K562 (cell line): ENCODE results near the gene CYP2W1. TPM values are rescaled to one million over a fixed set of nuclear protein-coding genes. Genes with fewer than 3 reads are reported as not detected.

Experiments used
- ATAC-seq: fragments of 200-7000 bp; cut with Tn5 transposase; 3 replicates; pipeline ENCODE4 v1.9.1; 2020; ENCODE audit warnings: moderate library complexity
- BruUV-seq: library from RNA; stranded (reverse); fragments of 400-500 nt; replicated peaks from 2 replicates; lab custom pipeline; 2021; lab: Mats Ljungman, UMichigan
- CTCF ChIA-PET: fragments of 300-600 bp; formaldehyde crosslinking; extraction: SDS; loops from one replicate; lab custom pipeline; 2021; ENCODE audit warnings: low intra/inter-chr PET ratio; lab: Yijun Ruan, JAX
- POLR2A ChIA-PET: fragments of 300-600, 350-650 bp; sonication (Branson Sonifier 250); formaldehyde crosslinking; extraction: SDS; loops from one replicate; lab custom pipeline; 2021; ENCODE audit warnings: antibody characterized with exemption, inconsistent platforms; lab: Yijun Ruan, JAX
- DNase-seq, 4 experiments: peaks; one replicate each; pipeline versions ENCODE4 v3.0.0 to v3.0.0-alpha.2; 2011 to 2018; ENCODE audit warnings: low spot score in 3 of 4, mixed read lengths in 3 of 4; ENCODE audit errors: extremely low read depth in 1 of 4
- FAIRE-seq: peaks from 2 replicates; lab custom pipeline; 2011; peaks lifted over from hg19 to GRCh38; lab: Jason Lieb, UNC
- H2AFZ ChIP-seq: 2 replicates; pipeline ENCODE4 v1.6.0; 2011; ENCODE audit warnings: low read depth, low read length, control low read depth, inconsistent platforms
- H3K27ac ChIP-seq: fragments of 200-600 bp; 3 replicates; pipeline ENCODE4 v1.8.0; 2011; ENCODE audit warnings: low read depth, mild to moderate bottlenecking, control low read depth, inconsistent platforms, low read length, moderate library complexity, mixed read lengths; ENCODE audit errors: extremely low read depth
- H3K27me3 ChIP-seq, 2 experiments: fragments of 300-600 bp in 1 of 2; 2 replicates in 1 of 2; 3 replicates in 1 of 2; pipeline versions ENCODE4 v1.6.0 to v1.8.0; 2011; ENCODE audit warnings: inconsistent platforms in 2 of 2, low read length in 2 of 2, mild to moderate bottlenecking in 1 of 2, mixed read lengths in 1 of 2, moderate library complexity in 1 of 2; ENCODE audit not compliant: control insufficient read depth in 2 of 2, insufficient read depth in 2 of 2
- H3K36me3 ChIP-seq: fragments of 300-600 bp; 3 replicates; pipeline ENCODE4 v1.8.0; 2011; ENCODE audit warnings: mild to moderate bottlenecking, low read length, inconsistent platforms; ENCODE audit not compliant: control insufficient read depth, insufficient read depth
- H3K4me1 ChIP-seq, 2 experiments: fragments of 200-600 bp in 1 of 2; replicated peaks in 1 of 2; 2 replicates in 1 of 2; 3 replicates in 1 of 2; pipeline versions ENCODE4 v1.5.1 to v1.8.0; 2011; ENCODE audit warnings: inconsistent platforms in 2 of 2, low read length in 2 of 2, mild to moderate bottlenecking in 1 of 2, mixed read lengths in 1 of 2, moderate library complexity in 1 of 2; ENCODE audit not compliant: control insufficient read depth in 2 of 2, insufficient read depth in 2 of 2
- H3K4me2 ChIP-seq: 2 replicates; pipeline ENCODE4 v1.6.1; 2011; ENCODE audit warnings: low read length, control low read depth, inconsistent platforms, mixed read lengths; ENCODE audit not compliant: insufficient read depth
- H3K4me3 ChIP-seq: fragments of 200-600 bp; sonication (generic), shearing (Covaris generic); 2 replicates; pipeline ENCODE4 v1.5.1; 2016; ENCODE audit warnings: control low read depth, inconsistent platforms
- H3K79me2 ChIP-seq: fragments of 200-600 bp; 3 replicates; pipeline ENCODE4 v1.8.0; 2011; ENCODE audit warnings: low read length, inconsistent platforms; ENCODE audit not compliant: control insufficient read depth, insufficient read depth
- H3K9ac ChIP-seq, 2 experiments: 2 replicates each; pipeline versions ENCODE4 v1.6.0 to v1.6.1; 2011; ENCODE audit warnings: low read depth in 2 of 2, low read length in 2 of 2, control low read depth in 1 of 2, inconsistent platforms in 1 of 2, mild to moderate bottlenecking in 1 of 2, mixed read lengths in 1 of 2; ENCODE audit not compliant: insufficient read depth in 1 of 2
- H3K9me1 ChIP-seq: one replicate; pipeline ENCODE4 v1.6.0; 2011; ENCODE audit warnings: inconsistent platforms, mild to moderate bottlenecking, low read length, moderate library complexity; ENCODE audit not compliant: control insufficient read depth, insufficient read depth
- H3K9me3 ChIP-seq: replicated peaks from 2 replicates; pipeline ENCODE4 v1.5.1; 2011; ENCODE audit warnings: low read depth, low read length, inconsistent platforms; ENCODE audit not compliant: control insufficient read depth, insufficient read depth
- H4K20me1 ChIP-seq: replicated peaks from 2 replicates; pipeline ENCODE4 v1.6.1; 2011; ENCODE audit warnings: low read length, inconsistent platforms, mixed read lengths; ENCODE audit not compliant: control insufficient read depth, insufficient read depth
- CBX3 ChIP-seq, 2 experiments: IDR thresholded peaks; 1 replicate in 1 of 2; 2 replicates in 1 of 2; pipeline ENCODE4 v1.6.1; 2012; ENCODE audit warnings: inconsistent platforms in 2 of 2, low read length in 2 of 2, borderline replicate concordance in 1 of 2, control low read depth in 1 of 2
- ESRRB ChIP-seq: fragments of 250-450 bp; sonication (Bioruptor Pico); IDR thresholded peaks from 2 replicates; pipeline ENCODE4 v1.5.0; 2020; ENCODE audit warnings: mild to moderate bottlenecking, moderate library complexity, borderline replicate concordance
- MEIS2 ChIP-seq: fragments of 450-650 bp; IDR thresholded peaks from 2 replicates; pipeline ENCODE4 v1.6.1; 2014; ENCODE audit warnings: mild to moderate bottlenecking; ENCODE audit not compliant: partially characterized antibody
- SUPT5H ChIP-seq: fragments of 450-650 bp; IDR thresholded peaks from 2 replicates; pipeline ENCODE4 v1.6.1; 2016
- ZNF324 ChIP-seq: fragments of 250-450 bp; sonication (Bioruptor Pico); IDR thresholded peaks from 2 replicates; pipeline ENCODE4 v1.4.0; 2020; ENCODE audit warnings: mild to moderate bottlenecking
- WGBS: fragments of 100-300 bp; shearing (Covaris generic); methylation state at CpG from one replicate; pipeline ENCODE4 v1.1.6; 2016; ENCODE audit warnings: low coverage, mixed read lengths; ENCODE audit not compliant: insufficient coverage; ENCODE audit errors: missing lambda C conversion rate; 5-methylcytosine and 5-hydroxymethylcytosine counted together
- in situ Hi-C: fragments of 300-500 bp; cut with MboI; formaldehyde crosslinking; loops from 4 replicates; pipeline ENCODE4 v1.15.0; 2018; ENCODE audit warnings: inconsistent platforms, mixed read lengths
- intact Hi-C: fragments of 100-400 bp; cut with micrococcal nuclease; formaldehyde crosslinking; loops from 2 replicates; pipeline ENCODE4 v1.14.2; 2022
- polyA plus RNA-seq, 8 experiments: library from polyadenylated mRNA; depleted of rRNA in 4 of 8; stranded (reverse) in 5 of 8; unstranded in 3 of 8; fragments of >200 nt; fragmentation: Nextera tagmentation in 2 of 8; fragmentation: Illumina TruSeq in 1 of 8; extraction: Ambion mirVana in 2 of 8; extraction: Trizol in 1 of 8; gene quantifications; 2 replicates each; pipeline versions ENCODE4 v1.2.1 to v1.2.3, GENCODE V29; 2011 to 2014; ENCODE audit warnings: inconsistent platforms in 1 of 8, missing spikeins in 1 of 8
- total RNA-seq, 7 experiments: library from RNA; depleted of rRNA in 6 of 7; stranded (reverse); fragments of >200 nt in 6 of 7; fragmentation: Illumina TruSeq in 2 of 7; extraction: Trizol in 2 of 7; gene quantifications; 2 replicates each; pipeline versions ENCODE4 v1.2.1 to v1.2.3, GENCODE V29; 2011 to 2021; ENCODE audit warnings: low replicate concordance in 1 of 7
- TF ChIP-seq, protein P1 (sequence below), 2 experiments: IDR thresholded peaks in 1 of 2; conservative IDR thresholded peaks in 1 of 2; 2 replicates each; pipeline ENCODE4 v1.6.1; 2016; ENCODE audit warnings: low read depth in 2 of 2, mild to moderate bottlenecking in 1 of 2, missing compliant biosample characterization in 1 of 2, missing genetic modification characterization in 1 of 2, moderate library complexity in 1 of 2
- TF ChIP-seq, protein P2 (sequence below): fragments of 450-650 bp; IDR thresholded peaks from 2 replicates; pipeline ENCODE4 v1.6.1; 2016
- TF ChIP-seq, protein P3 (sequence below), 2 experiments: fragments of 450-650 bp; conservative IDR thresholded peaks; 2 replicates each; pipeline ENCODE4 v1.6.1; 2017; ENCODE audit warnings: mild to moderate bottlenecking in 2 of 2, moderate library complexity in 2 of 2

CYP2W1 gene
- total and polyA plus RNA-seq, 9 of the 15 experiments (the other 6 are each of a cell fraction or from before 2014, with no cell fraction given): not detected

DNA sequence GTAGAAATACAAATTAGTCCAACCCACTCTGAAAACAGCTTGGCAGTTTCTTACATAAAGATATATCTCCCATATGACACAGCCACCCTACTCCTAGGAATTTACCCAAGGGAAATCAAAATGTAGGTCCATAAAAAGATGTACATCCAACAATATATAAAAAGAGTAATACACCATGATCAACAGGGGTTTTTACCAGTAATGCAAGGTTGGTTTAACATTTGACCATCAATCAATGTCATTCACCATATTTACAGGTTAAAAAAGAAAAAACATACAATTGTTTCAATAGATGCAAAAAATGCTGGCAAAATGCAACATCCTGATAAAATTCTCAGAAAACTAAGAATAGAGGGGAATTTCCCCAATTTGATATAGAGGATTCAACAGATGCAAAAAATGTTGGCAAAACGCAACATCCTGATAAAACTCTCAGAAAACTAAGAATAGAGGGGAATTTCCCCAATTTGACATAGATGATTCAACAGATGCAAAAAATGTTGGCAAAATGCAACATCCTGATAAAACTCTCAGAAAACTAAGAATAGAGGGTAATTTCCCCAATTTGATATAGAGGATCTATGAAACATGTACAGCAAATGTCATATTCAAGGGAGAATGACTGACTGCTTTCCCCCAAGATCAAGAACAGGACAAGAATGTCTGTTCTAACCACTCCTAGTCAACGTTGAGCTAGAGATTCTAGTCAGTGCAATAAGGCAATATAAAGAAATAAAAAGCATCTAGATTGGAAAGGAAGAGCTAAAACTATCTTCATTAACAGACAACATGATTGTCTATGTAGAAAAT is 42.2 kb upstream of the CYP2W1 start:
- in situ Hi-C loops: no loop called here
- BruUV-seq: no TSS peak
- FAIRE-seq: no peak

More for the DNA sequence above, 42.2 kb upstream of the CYP2W1 start:
- no peak overlapping the region for H3K9ac ChIP-seq
- TF ChIP-seq ESRRB (CRISPR knock-in tag) (no peak), MEIS2 (peak; percentile 54), SUPT5H (no peak), CBX3 (IDR thresholded peaks at IDR 0.05; ENCODE audit: borderline replicate concordance in 1 of 2, low read length in 2 of 2) (peak in 1 of 2 experiments; percentile 92; a peak in 2 of 3 replicates), ZNF324 (peak; percentile 94)
- TF ChIP-seq, protein P1, sequence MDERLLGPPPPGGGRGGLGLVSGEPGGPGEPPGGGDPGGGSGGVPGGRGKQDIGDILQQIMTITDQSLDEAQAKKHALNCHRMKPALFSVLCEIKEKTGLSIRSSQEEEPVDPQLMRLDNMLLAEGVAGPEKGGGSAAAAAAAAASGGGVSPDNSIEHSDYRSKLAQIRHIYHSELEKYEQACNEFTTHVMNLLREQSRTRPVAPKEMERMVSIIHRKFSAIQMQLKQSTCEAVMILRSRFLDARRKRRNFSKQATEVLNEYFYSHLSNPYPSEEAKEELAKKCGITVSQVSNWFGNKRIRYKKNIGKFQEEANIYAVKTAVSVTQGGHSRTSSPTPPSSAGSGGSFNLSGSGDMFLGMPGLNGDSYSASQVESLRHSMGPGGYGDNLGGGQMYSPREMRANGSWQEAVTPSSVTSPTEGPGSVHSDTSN (CRISPR knock-in tag; IDR thresholded peaks at IDR 0.05; ENCODE audit: low read depth): no peak
- TF ChIP-seq, protein P1 (tag; conservative IDR thresholded peaks at IDR 0.05; ENCODE audit: low read depth): peak; percentile 67; the same call in 1 of the 2 replicates
- TF ChIP-seq, protein P2, sequence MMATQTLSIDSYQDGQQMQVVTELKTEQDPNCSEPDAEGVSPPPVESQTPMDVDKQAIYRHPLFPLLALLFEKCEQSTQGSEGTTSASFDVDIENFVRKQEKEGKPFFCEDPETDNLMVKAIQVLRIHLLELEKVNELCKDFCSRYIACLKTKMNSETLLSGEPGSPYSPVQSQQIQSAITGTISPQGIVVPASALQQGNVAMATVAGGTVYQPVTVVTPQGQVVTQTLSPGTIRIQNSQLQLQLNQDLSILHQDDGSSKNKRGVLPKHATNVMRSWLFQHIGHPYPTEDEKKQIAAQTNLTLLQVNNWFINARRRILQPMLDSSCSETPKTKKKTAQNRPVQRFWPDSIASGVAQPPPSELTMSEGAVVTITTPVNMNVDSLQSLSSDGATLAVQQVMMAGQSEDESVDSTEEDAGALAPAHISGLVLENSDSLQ: peak; percentile 70
- TF ChIP-seq, protein P3, sequence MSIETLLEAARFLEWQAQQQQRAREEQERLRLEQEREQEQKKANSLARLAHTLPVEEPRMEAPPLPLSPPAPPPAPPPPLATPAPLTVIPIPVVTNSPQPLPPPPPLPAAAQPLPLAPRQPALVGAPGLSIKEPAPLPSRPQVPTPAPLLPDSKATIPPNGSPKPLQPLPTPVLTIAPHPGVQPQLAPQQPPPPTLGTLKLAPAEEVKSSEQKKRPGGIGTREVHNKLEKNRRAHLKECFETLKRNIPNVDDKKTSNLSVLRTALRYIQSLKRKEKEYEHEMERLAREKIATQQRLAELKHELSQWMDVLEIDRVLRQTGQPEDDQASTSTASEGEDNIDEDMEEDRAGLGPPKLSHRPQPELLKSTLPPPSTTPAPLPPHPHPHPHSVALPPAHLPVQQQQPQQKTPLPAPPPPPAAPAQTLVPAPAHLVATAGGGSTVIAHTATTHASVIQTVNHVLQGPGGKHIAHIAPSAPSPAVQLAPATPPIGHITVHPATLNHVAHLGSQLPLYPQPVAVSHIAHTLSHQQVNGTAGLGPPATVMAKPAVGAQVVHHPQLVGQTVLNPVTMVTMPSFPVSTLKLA (conservative IDR thresholded peaks at IDR 0.05): no peak
- peaks cover 0 to 12% of the 10 kb centered on the region in 2 experiments; a peak in 2 of 5 replicates for H3K27me3 ChIP-seq
- intact Hi-C loops: no loop called here
- DNase-seq (no peak), ATAC-seq (no peak)
- H4K20me1 ChIP-seq: no peaks in the 10 kb centered on the region
- POLR2A ChIA-PET: interaction anchor here (0.6 kb wide), 1 partner anchor 15 kb away, joined by 3 read pairs; no protein-coding TSS in a partner anchor
- no peak overlapping the region for H3K4me3 ChIP-seq
- peaks cover 0 to 21% of the 10 kb centered on the region in 2 experiments; a peak in 2 of 5 replicates for H3K4me1 ChIP-seq
- H3K9me3 ChIP-seq: peaks cover 8% of the 10 kb centered on the region
- no peak overlapping the region for H3K4me2 ChIP-seq
- WGBS: 7% methylated on average over 2 of the region's 2 CpGs
- H2AFZ ChIP-seq: no peak overlapping the region
- CTCF ChIA-PET: no interaction called here
- no peaks in the 10 kb centered on the region for H3K36me3 ChIP-seq
- no peaks in the 10 kb centered on the region for H3K79me2 ChIP-seq
- no peaks in the 10 kb centered on the region for H3K9me1 ChIP-seq
- H3K27ac ChIP-seq: no peak overlapping the region
